Psoas muscle (tissue), 8 donors: ENCODE measurements around the gene TRIM54. TPM values are rescaled to one million over a fixed set of nuclear protein-coding genes. Genes with fewer than 3 reads are reported as not detected.
A peak's percentile ranks its signal among the peaks of the same experiment; 100 is the strongest.
"Not testable (repeated sequence)": the region's sequence is repeated elsewhere in the genome, so short reads cannot be mapped to it uniquely, and the experiment has no call there.

ENCODE experiments used
- ATAC-seq, 4 donors: fragments of 200-7000 bp; cut with Tn5 transposase; one replicate each; pipeline ENCODE4 v1.9.1; 2020; ENCODE audit warnings: moderate library complexity in 3 of 4, mild to moderate bottlenecking in 2 of 4
- DNase-seq, 2 donors: peaks; one replicate each; pipeline ENCODE4 v3.0.0-alpha.2; 2020
- H3K27ac ChIP-seq: fragments of 200-600 bp; one replicate; pipeline ENCODE4 v1.8.0; 2022
- H3K27me3 ChIP-seq, 3 donors: fragments of 200-600 bp in 1 of 3; one replicate each; pipeline versions ENCODE4 v1.6.1 to v1.8.0; 2013 to 2022; ENCODE audit warnings: low read length in 2 of 3, mild to moderate bottlenecking in 2 of 3, moderate library complexity in 1 of 3; ENCODE audit not compliant: insufficient read depth in 3 of 3
- H3K36me3 ChIP-seq, 2 donors: fragments of 200-600 bp in 1 of 2; one replicate each; pipeline versions ENCODE4 v1.6.1 to v1.8.0; 2013 to 2022; ENCODE audit warnings: low read depth in 1 of 2, mild to moderate bottlenecking in 1 of 2, moderate library complexity in 1 of 2; ENCODE audit not compliant: insufficient read depth in 1 of 2
- H3K4me1 ChIP-seq: fragments of 200-600 bp; one replicate; pipeline ENCODE4 v1.8.0; 2022
- H3K4me3 ChIP-seq: fragments of 200-600 bp; one replicate; pipeline ENCODE4 v1.8.0; 2022; ENCODE audit warnings: mild to moderate bottlenecking
- H3K9me3 ChIP-seq: fragments of 200-600 bp; one replicate; pipeline ENCODE4 v1.8.0; 2022
- CTCF ChIP-seq: fragments of 200-600 bp; IDR thresholded peaks from one replicate; pipeline ENCODE4 v1.8.0; 2022; ENCODE audit warnings: antibody characterized with exemption
- WGBS, 3 donors: extraction: QIAGEN DNeasy Blood & Tissue Kit; methylation state at CpG; one replicate each; pipeline versions ENCODE4 v1.1.6 to v1.1.7; 2013; 5-methylcytosine and 5-hydroxymethylcytosine counted together
- intact Hi-C, 2 donors: fragments of 100-400 bp; cut with DNase I; formaldehyde crosslinking; loops; one replicate each; pipeline versions ENCODE4 v1.11.0 to v1.14.2; 2022
- polyA plus RNA-seq, 3 donors: library from polyadenylated mRNA; stranded (reverse); fragments of 200-250 nt; gene quantifications; one replicate each; pipeline ENCODE4 v1.2.3, GENCODE V29; 2013
- total RNA-seq, 4 donors: library from RNA; stranded (reverse); fragmentation: NEBNext Ultra II Directional in 2 of 4; extraction: Animal tissue kit (Norgen Biotek cat#: 25700) in 2 of 4; gene quantifications; one replicate each; pipeline versions ENCODE4 v1.2.1 to v1.2.4, GENCODE V29; 2021 to 2023
- donor health status: healthy with polysubstance abuse.
- donor health status: DM: no; HTN: no; CAD: no; lungs with moderate emphysema.
- donor health status: Bipolar disorder and iron deficiency.
- donor health status: healthy.
- donor health status: DM: yes; HTN: yes; CAD: no.
- donor health status: DM: no; HTN: no; CAD: no.
- donor health status: DM: no; HTN: no; CAD: no.
- donor health status: DM: yes; HTN: yes; CAD: no.

Gene TRIM54
- total and polyA plus RNA-seq, 7 donors: 136 to 784 (median 387) TPM

GRCh38 chr2:27336173-27336572 lies 53.9 kb downstream of the TRIM54 start:
- ATAC-seq: no peak
- intact Hi-C loops: no loop called here

GRCh38 chr2:27347641-27348040 lies 65.4 kb downstream of the TRIM54 start:
- peaks cover 0 to 17% of the 10 kb centered on the region in 2 donors for H3K36me3 ChIP-seq
- WGBS, 3 donors: 79 to 92% (median 88%) methylated on average over 2 of the region's 2 CpGs
- no peaks in the 10 kb centered on the region for H3K27me3 ChIP-seq
- peaks cover 14% of the 10 kb centered on the region for H3K4me1 ChIP-seq
- DNase-seq: no peak
- H3K27ac ChIP-seq: no peak overlapping the region
- no peak for TF ChIP-seq CTCF
- no peak overlapping the region for H3K4me3 ChIP-seq
- ATAC-seq: peak in 1 of 4 donors; percentile 43
- intact Hi-C loops: no loop called here
- no peaks in the 10 kb centered on the region for H3K9me3 ChIP-seq

More at GRCh38 chr2:27336173-27336572, 53.9 kb downstream of the TRIM54 start:
- Histone ChIP-seq H3K4me3 (no peak overlapping the region), H3K27ac (no peak overlapping the region), H3K4me1 (no peaks in the 10 kb centered on the region), H3K27me3 (no peaks in the 10 kb centered on the region), H3K36me3 (peaks cover 12 to 99% of the 10 kb centered on the region in 2 donors), H3K9me3 (no peaks in the 10 kb centered on the region)
- TF ChIP-seq CTCF: no peak
- DNase-seq: no peak
- WGBS, 3 donors: 92 to 95% (median 95%) methylated on average over 7 of the region's 7 CpGs

- Histone ChIP-seq H3K4me1 (peaks cover 37% of the 10 kb centered on the region), H3K9me3 (no peaks in the 10 kb centered on the region), H3K27me3 (no peaks in the 10 kb centered on the region), H3K27ac (no peak overlapping the region), H3K4me3 (no peak overlapping the region), H3K36me3 (peaks cover 0 to 10% of the 10 kb centered on the region in 2 donors)
- DNase-seq (no peak), ATAC-seq (no peak)
- intact Hi-C loops: no loop called here
- 86 to 87% (median 86%) methylated on average over 7 of the region's 7 CpGs for WGBS, 3 donors
- no peak for TF ChIP-seq CTCF
Observed at GRCh38 chr2:27350106-27350693, 68.0 kb downstream of the TRIM54 start.

- intact Hi-C loops: no loop called here
- peak overlapping the region; percentile 13 for H3K27ac ChIP-seq
- 79 to 83% (median 82%) methylated on average over 6 of the region's 6 CpGs for WGBS, 3 donors
Observed at GRCh38 chr2:27351802-27352598, 69.8 kb downstream of the TRIM54 start.

GRCh38 chr2:27353386-27353761 lies 71.1 kb downstream of the TRIM54 start:
- intact Hi-C loops, DNase-seq, H3K9me3 ChIP-seq, H3K27me3 ChIP-seq, H3K36me3 ChIP-seq, H3K4me3 ChIP-seq, ATAC-seq: not testable (repeated sequence)
- Histone ChIP-seq H3K4me1 (peaks cover 46% of the 10 kb centered on the region), H3K27ac (peak overlapping the region; percentile 98)
- WGBS, 3 donors: 93 to 96% (median 93%) methylated on average over 5 of the region's 5 CpGs

More at GRCh38 chr2:27351802-27352598, 69.8 kb downstream of the TRIM54 start:
- Histone ChIP-seq H3K27me3 (no peaks in the 10 kb centered on the region), H3K36me3 (peaks cover 0 to 10% of the 10 kb centered on the region in 2 donors), H3K4me3 (no peak overlapping the region), H3K4me1 (peaks cover 42% of the 10 kb centered on the region), H3K9me3 (no peaks in the 10 kb centered on the region)
- no peak for DNase-seq
- ATAC-seq: no peak
- no peak for TF ChIP-seq CTCF
